Tibial nerve (tissue), 4 donors: ENCODE data around the gene RASSF5. TPM values are rescaled to one million over a fixed set of nuclear protein-coding genes. Genes with fewer than 3 reads are reported as not detected.

ENCODE experiments used
- DNase-seq, 2 donors: peaks; one replicate each; pipeline ENCODE4 v3.0.0-alpha.2; 2019; ENCODE audit warnings: low spot score in 2 of 2
- H3K27ac ChIP-seq, 4 donors: fragments of 200-600 bp; sonication (generic) in 3 of 4; one replicate each; pipeline ENCODE4 v1.5.1; 2017 to 2019; ENCODE audit warnings: mild to moderate bottlenecking in 1 of 4
- H3K27me3 ChIP-seq, 2 donors: fragments of 200-600 bp; sonication (generic) in 1 of 2; one replicate each; pipeline versions ENCODE4 v1.5.1 to v1.6.0; 2017 to 2019
- H3K36me3 ChIP-seq, 3 donors: fragments of 200-600 bp; sonication (generic); one replicate each; pipeline ENCODE4 v1.5.1; 2018 to 2019
- H3K4me1 ChIP-seq, 4 donors: fragments of 200-600 bp; sonication (generic) in 3 of 4; one replicate each; pipeline ENCODE4 v1.5.1; 2017 to 2019
- H3K4me3 ChIP-seq, 4 donors: fragments of 200-600 bp; sonication (generic) in 3 of 4; one replicate each; pipeline ENCODE4 v1.5.1; 2017 to 2019; ENCODE audit warnings: mild to moderate bottlenecking in 1 of 4, moderate library complexity in 1 of 4
- H3K9me3 ChIP-seq, 4 donors: fragments of 200-600 bp; sonication (generic) in 3 of 4; one replicate each; pipeline ENCODE4 v1.5.1; 2017 to 2019
- CTCF ChIP-seq, 5 experiments: fragments of 200-600 bp in 3 of 5; fragments of 450-650 bp in 2 of 5; sonication (generic) in 3 of 5; IDR thresholded peaks; one replicate each; pipeline ENCODE4 v1.5.1; 2016 to 2019; ENCODE audit warnings: antibody characterized with exemption in 5 of 5, mild to moderate bottlenecking in 3 of 5, moderate library complexity in 2 of 5
- EP300 ChIP-seq, 2 donors: sonication (generic); formaldehyde crosslinking; IDR thresholded peaks; one replicate each; pipeline ENCODE4 v1.6.1; 2017; ENCODE audit warnings: antibody characterized with exemption in 2 of 2, mild to moderate bottlenecking in 1 of 2
- POLR2A ChIP-seq, 2 donors: fragments of 450-650 bp; IDR thresholded peaks; one replicate each; pipeline ENCODE4 v1.6.1; 2017; ENCODE audit warnings: antibody characterized with exemption in 2 of 2, mild to moderate bottlenecking in 2 of 2, moderate library complexity in 2 of 2
- WGBS, 2 donors: methylation state at CpG; one replicate each; pipeline ENCODE4 v1.1.5; 2018; 5-methylcytosine and 5-hydroxymethylcytosine counted together
- total RNA-seq, 4 donors: library from RNA; depleted of rRNA; stranded (reverse); fragments of >200 nt; gene quantifications; one replicate each; pipeline ENCODE4 v1.1.0, GENCODE V29; 2016

The RASSF5 gene
- total RNA-seq, 4 donors from 2014 or later = 24.0 to 32.9 (median 30.2) TPM

- Histone ChIP-seq H3K36me3 (peaks cover 0 to 18% (median 0%) of the 10 kb centered on the region in 3 donors), H3K27ac (peak overlapping the region in 3 of 4 donors; percentile 4 to 75 (median 61)), H3K27me3 (no peaks in the 10 kb centered on the region), H3K4me1 (peaks cover 0 to 48% (median 14%) of the 10 kb centered on the region in 4 donors), H3K4me3 (peak overlapping the region; percentile 22 to 64 (median 50)), H3K9me3 (no peaks in the 10 kb centered on the region)
- no peak for TF ChIP-seq POLR2A (IDR thresholded peaks at IDR 0.05)
- TF ChIP-seq CTCF (IDR thresholded peaks at IDR 0.05) = no peak
- TF ChIP-seq EP300 (IDR thresholded peaks at IDR 0.05) = no peak
- WGBS, 2 donors = 2% methylated on average over 13 to 16 of the region's 18 CpGs
- DNase-seq = no peak
Observed at GRCh38 chr1:206470692-206471414, 36.5 kb upstream of the RASSF5 start.

- Histone ChIP-seq H3K4me3 (peak overlapping the region in 1 of 4 donors; percentile 64), H3K4me1 (peaks cover 0 to 48% (median 14%) of the 10 kb centered on the region in 4 donors), H3K27me3 (no peaks in the 10 kb centered on the region), H3K36me3 (peaks cover 0 to 23% (median 0%) of the 10 kb centered on the region in 3 donors), H3K9me3 (no peaks in the 10 kb centered on the region), H3K27ac (peak overlapping the region in 1 of 4 donors; percentile 61)
- no peak for TF ChIP-seq POLR2A (IDR thresholded peaks at IDR 0.05)
- no peak for TF ChIP-seq CTCF (IDR thresholded peaks at IDR 0.05)
- TF ChIP-seq EP300 (IDR thresholded peaks at IDR 0.05) = no peak
- no peak for DNase-seq
- WGBS, 2 donors = 68 to 70% methylated on average over 7 of the region's 7 CpGs
Observed at GRCh38 chr1:206471415-206471801, 35.9 kb upstream of the RASSF5 start.

- peaks cover 0 to 30% (median 0%) of the 10 kb centered on the region in 3 donors for H3K36me3 ChIP-seq
- WGBS, 2 donors = 85 to 88% methylated on average over 2 of the region's 2 CpGs
- no peak overlapping the region for H3K27ac ChIP-seq
- H3K9me3 ChIP-seq = no peaks in the 10 kb centered on the region
- TF ChIP-seq EP300 (IDR thresholded peaks at IDR 0.05) = no peak
- TF ChIP-seq CTCF (IDR thresholded peaks at IDR 0.05) = no peak
- no peak for TF ChIP-seq POLR2A (IDR thresholded peaks at IDR 0.05)
- H3K4me1 ChIP-seq = peaks cover 0 to 48% (median 14%) of the 10 kb centered on the region in 4 donors
- DNase-seq = no peak
- no peak overlapping the region for H3K4me3 ChIP-seq
- no peaks in the 10 kb centered on the region for H3K27me3 ChIP-seq
Observed at GRCh38 chr1:206472024-206472423, 35.3 kb upstream of the RASSF5 start.

GRCh38 chr1:206472454-206472853 lies 34.9 kb upstream of the RASSF5 start:
- Histone ChIP-seq H3K27ac (no peak overlapping the region), H3K36me3 (peaks cover 0 to 32% (median 0%) of the 10 kb centered on the region in 3 donors), H3K4me3 (no peak overlapping the region), H3K9me3 (no peaks in the 10 kb centered on the region), H3K4me1 (peaks cover 0 to 45% (median 14%) of the 10 kb centered on the region in 4 donors), H3K27me3 (no peaks in the 10 kb centered on the region)
- DNase-seq = no peak
- TF ChIP-seq CTCF (IDR thresholded peaks at IDR 0.05) (no peak), POLR2A (IDR thresholded peaks at IDR 0.05) (no peak), EP300 (IDR thresholded peaks at IDR 0.05) (no peak)
- 16 to 34% methylated on average over 3 of the region's 3 CpGs for WGBS, 2 donors

- H3K36me3 ChIP-seq = peaks cover 0 to 37% (median 0%) of the 10 kb centered on the region in 3 donors
- no peaks in the 10 kb centered on the region for H3K9me3 ChIP-seq
- peaks cover 0 to 42% (median 14%) of the 10 kb centered on the region in 4 donors for H3K4me1 ChIP-seq
- H3K27ac ChIP-seq = no peak overlapping the region
- H3K4me3 ChIP-seq = no peak overlapping the region
- no peak for TF ChIP-seq POLR2A (IDR thresholded peaks at IDR 0.05)
- no peak for TF ChIP-seq CTCF (IDR thresholded peaks at IDR 0.05)
- DNase-seq = no peak
- 33 to 51% methylated on average over 3 to 5 of the region's 5 CpGs for WGBS, 2 donors
- H3K27me3 ChIP-seq = no peaks in the 10 kb centered on the region
Observed at GRCh38 chr1:206472886-206473285, 34.4 kb upstream of the RASSF5 start.
